HepG2 (cell line): ENCODE measurements around the gene ZNF185.

Experiments
- SMAD1 ChIP-seq: sonication (generic); formaldehyde crosslinking; IDR thresholded peaks from 2 replicates; pipeline ENCODE4 v1.4.0; 2020; ENCODE audit warnings: missing genetic modification reagents, low read depth, mild to moderate bottlenecking, borderline replicate concordance
- ZNF33B ChIP-seq: sonication (generic); formaldehyde crosslinking; IDR thresholded peaks from 2 replicates; pipeline ENCODE4 v1.5.1; 2020; ENCODE audit warnings: mild to moderate bottlenecking, missing genetic modification reagents
- TF ChIP-seq, protein P1 (sequence below): sonication (generic); formaldehyde crosslinking; IDR thresholded peaks from 2 replicates; pipeline ENCODE4 v1.5.0; 2020; ENCODE audit warnings: mild to moderate bottlenecking, missing genetic modification reagents, moderate library complexity
- TF ChIP-seq, protein P2 (sequence below): sonication (generic); formaldehyde crosslinking; IDR thresholded peaks from 2 replicates; pipeline ENCODE4 v1.5.0; 2020; ENCODE audit warnings: missing genetic modification reagents

DNA sequence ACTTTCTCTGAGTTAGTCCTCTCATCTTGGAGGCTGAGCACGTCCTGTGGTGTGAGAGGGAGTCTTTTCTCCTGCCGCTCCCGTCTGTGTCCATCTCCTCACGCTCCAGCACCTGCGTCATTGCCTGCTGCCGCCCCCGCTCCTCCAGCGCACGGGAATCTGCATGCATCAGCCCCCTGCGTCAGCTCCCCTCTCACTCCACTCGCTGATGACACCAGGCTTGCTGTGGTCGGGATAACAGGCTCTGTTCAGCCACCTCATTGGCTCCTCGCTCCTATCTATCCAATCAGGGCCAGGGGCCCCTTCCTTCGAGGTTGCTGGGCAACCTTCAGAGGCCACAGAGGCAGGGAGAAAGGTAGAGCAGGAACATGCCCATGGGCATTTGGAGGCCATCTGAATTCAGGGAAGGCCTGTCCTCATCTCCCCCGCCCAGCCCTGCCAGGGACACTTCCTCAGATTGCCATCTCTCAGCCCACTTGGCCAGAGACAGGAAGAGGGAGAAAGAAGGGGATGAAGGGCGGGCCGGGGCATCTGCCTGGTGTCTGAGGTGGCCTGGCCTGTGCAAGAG is 9.3 kb downstream of the ZNF185 start:
- TF ChIP-seq, protein P1, sequence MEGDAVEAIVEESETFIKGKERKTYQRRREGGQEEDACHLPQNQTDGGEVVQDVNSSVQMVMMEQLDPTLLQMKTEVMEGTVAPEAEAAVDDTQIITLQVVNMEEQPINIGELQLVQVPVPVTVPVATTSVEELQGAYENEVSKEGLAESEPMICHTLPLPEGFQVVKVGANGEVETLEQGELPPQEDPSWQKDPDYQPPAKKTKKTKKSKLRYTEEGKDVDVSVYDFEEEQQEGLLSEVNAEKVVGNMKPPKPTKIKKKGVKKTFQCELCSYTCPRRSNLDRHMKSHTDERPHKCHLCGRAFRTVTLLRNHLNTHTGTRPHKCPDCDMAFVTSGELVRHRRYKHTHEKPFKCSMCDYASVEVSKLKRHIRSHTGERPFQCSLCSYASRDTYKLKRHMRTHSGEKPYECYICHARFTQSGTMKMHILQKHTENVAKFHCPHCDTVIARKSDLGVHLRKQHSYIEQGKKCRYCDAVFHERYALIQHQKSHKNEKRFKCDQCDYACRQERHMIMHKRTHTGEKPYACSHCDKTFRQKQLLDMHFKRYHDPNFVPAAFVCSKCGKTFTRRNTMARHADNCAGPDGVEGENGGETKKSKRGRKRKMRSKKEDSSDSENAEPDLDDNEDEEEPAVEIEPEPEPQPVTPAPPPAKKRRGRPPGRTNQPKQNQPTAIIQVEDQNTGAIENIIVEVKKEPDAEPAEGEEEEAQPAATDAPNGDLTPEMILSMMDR (CRISPR knock-in tag) = no peak
- TF ChIP-seq SMAD1 (CRISPR knock-in tag) = no peak
- no peak for TF ChIP-seq ZNF33B
- TF ChIP-seq, protein P2, sequence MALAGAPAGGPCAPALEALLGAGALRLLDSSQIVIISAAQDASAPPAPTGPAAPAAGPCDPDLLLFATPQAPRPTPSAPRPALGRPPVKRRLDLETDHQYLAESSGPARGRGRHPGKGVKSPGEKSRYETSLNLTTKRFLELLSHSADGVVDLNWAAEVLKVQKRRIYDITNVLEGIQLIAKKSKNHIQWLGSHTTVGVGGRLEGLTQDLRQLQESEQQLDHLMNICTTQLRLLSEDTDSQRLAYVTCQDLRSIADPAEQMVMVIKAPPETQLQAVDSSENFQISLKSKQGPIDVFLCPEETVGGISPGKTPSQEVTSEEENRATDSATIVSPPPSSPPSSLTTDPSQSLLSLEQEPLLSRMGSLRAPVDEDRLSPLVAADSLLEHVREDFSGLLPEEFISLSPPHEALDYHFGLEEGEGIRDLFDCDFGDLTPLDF (CRISPR knock-in tag) = no peak
